Activated effector memory CD4-positive, alpha-beta T cell treated with anti-CD3 and anti-CD28 coated beads, Interleukin-2, amount 50 U/mL, for 16 hours (primary cell): Measurements from ENCODE around the gene PAOX.

Experiments used
- DNase-seq: peaks from one replicate; pipeline ENCODE4 v3.0.0-alpha.2; 2020

Gene PAOX

GRCh38 chr10:133388236-133388972 lies 9.3 kb downstream of the PAOX start:
- DNase-seq: peak; percentile 61

- DNase-seq: peak; percentile 75
Observed at GRCh38 chr10:133388973-133389818, 10.1 kb downstream of the PAOX start.

GRCh38 chr10:133390597-133391248 lies 11.7 kb downstream of the PAOX start:
- peak; percentile 61 for DNase-seq

GRCh38 chr10:133391249-133391635 lies 12.2 kb downstream of the PAOX start:
- DNase-seq: peak; percentile 55

- peak; percentile 68 for DNase-seq
Observed at GRCh38 chr10:133391761-133392518, 12.9 kb downstream of the PAOX start.

- DNase-seq: peak; percentile 62
Observed at GRCh38 chr10:133393401-133394063, 14.5 kb downstream of the PAOX start.

- peak; percentile 98 for DNase-seq
Observed at GRCh38 chr10:133394064-133394663, 15.1 kb downstream of the PAOX start, which contains the start of gene MTG1. Gene MTG1, plus strand, starts transcription at chr10:133394157. Its CDS starts 64 bp downstream, at chr10:133394221.

- DNase-seq: peak; percentile 63
Observed at GRCh38 chr10:133394801-133395221, 15.7 kb downstream of the PAOX start.

GRCh38 chr10:133396035-133396624 lies 17.1 kb downstream of the PAOX start:
- peak; percentile 37 for DNase-seq

GRCh38 chr10:133397938-133398337 lies 18.9 kb downstream of the PAOX start:
- DNase-seq: peak; percentile 12

- peak; percentile 54 for DNase-seq
Observed at GRCh38 chr10:133399123-133399601, 20.1 kb downstream of the PAOX start.

- DNase-seq: peak; percentile 59
Observed at GRCh38 chr10:133400624-133401424, 21.8 kb downstream of the PAOX start.

- peak; percentile 59 for DNase-seq
Observed at GRCh38 chr10:133401500-133401899, 22.4 kb downstream of the PAOX start.

GRCh38 chr10:133401981-133402725 lies 23.1 kb downstream of the PAOX start:
- DNase-seq: peak; percentile 60

- peak; percentile 24 for DNase-seq
Observed at GRCh38 chr10:133403359-133403758, 24.3 kb downstream of the PAOX start.

GRCh38 chr10:133403784-133404183 lies 24.7 kb downstream of the PAOX start:
- no peak for DNase-seq

GRCh38 chr10:133405272-133405671 lies 26.2 kb downstream of the PAOX start:
- no peak for DNase-seq

GRCh38 chr10:133405844-133406527 lies 26.9 kb downstream of the PAOX start:
- DNase-seq: peak; percentile 22
